Activated naive CD4-positive, alpha-beta T cell treated with anti-CD3 and anti-CD28 coated beads, Interleukin-2, amount 50 U/mL, for 24 hours (primary cell): ENCODE measurements around the gene UBE4A.
A peak's percentile ranks its signal among the peaks of the same experiment; 100 is the strongest.
"Not testable (repeated sequence)": the region's sequence is repeated elsewhere in the genome, so short reads cannot be mapped to it uniquely, and the experiment has no call there.

Experiments
- H3K27ac Mint-ChIP-seq: one replicate; pipeline ENCODE4 v1.8.0; 2021; ENCODE audit warnings: mild to moderate bottlenecking, mixed read lengths
- H3K27me3 Mint-ChIP-seq: one replicate; pipeline ENCODE4 v1.8.0; 2021; ENCODE audit warnings: mixed read lengths
- H3K36me3 Mint-ChIP-seq: one replicate; pipeline ENCODE4 v1.8.0; 2021; ENCODE audit warnings: mixed read lengths
- H3K4me1 Mint-ChIP-seq: one replicate; pipeline ENCODE4 v1.8.0; 2021; ENCODE audit warnings: mixed read lengths
- H3K4me3 Mint-ChIP-seq: one replicate; pipeline ENCODE4 v1.8.0; 2021; ENCODE audit warnings: mild to moderate bottlenecking, mixed read lengths
- H3K9me3 Mint-ChIP-seq: one replicate; pipeline ENCODE4 v1.8.0; 2021; ENCODE audit warnings: mixed read lengths

Gene UBE4A

GRCh38 chr11:118370774-118371173 lies 11.4 kb downstream of the UBE4A start:
- H3K27me3 Mint-ChIP-seq: no peaks in the 10 kb centered on the region
- peaks cover 23% of the 10 kb centered on the region for H3K36me3 Mint-ChIP-seq
- peaks cover 7% of the 10 kb centered on the region for H3K4me1 Mint-ChIP-seq
- no peak overlapping the region for H3K27ac Mint-ChIP-seq
- H3K4me3 Mint-ChIP-seq: no peak overlapping the region
- H3K9me3 Mint-ChIP-seq: no peaks in the 10 kb centered on the region

GRCh38 chr11:118373263-118373662 lies 13.9 kb downstream of the UBE4A start:
- no peaks in the 10 kb centered on the region for H3K9me3 Mint-ChIP-seq
- H3K36me3 Mint-ChIP-seq: peaks cover 22% of the 10 kb centered on the region
- H3K4me3 Mint-ChIP-seq: no peak overlapping the region
- H3K4me1 Mint-ChIP-seq: peaks cover 6% of the 10 kb centered on the region
- H3K27me3 Mint-ChIP-seq: no peaks in the 10 kb centered on the region
- H3K27ac Mint-ChIP-seq: peak overlapping the region; percentile 51

- H3K27ac Mint-ChIP-seq: no peak overlapping the region
- H3K27me3 Mint-ChIP-seq: no peaks in the 10 kb centered on the region
- H3K9me3 Mint-ChIP-seq: no peaks in the 10 kb centered on the region
- H3K4me1 Mint-ChIP-seq: peaks cover 6% of the 10 kb centered on the region
- peaks cover 25% of the 10 kb centered on the region for H3K36me3 Mint-ChIP-seq
- no peak overlapping the region for H3K4me3 Mint-ChIP-seq
These were observed 14.5 kb downstream of the UBE4A start for GRCh38 chr11:118373871-118374270.

DNA sequence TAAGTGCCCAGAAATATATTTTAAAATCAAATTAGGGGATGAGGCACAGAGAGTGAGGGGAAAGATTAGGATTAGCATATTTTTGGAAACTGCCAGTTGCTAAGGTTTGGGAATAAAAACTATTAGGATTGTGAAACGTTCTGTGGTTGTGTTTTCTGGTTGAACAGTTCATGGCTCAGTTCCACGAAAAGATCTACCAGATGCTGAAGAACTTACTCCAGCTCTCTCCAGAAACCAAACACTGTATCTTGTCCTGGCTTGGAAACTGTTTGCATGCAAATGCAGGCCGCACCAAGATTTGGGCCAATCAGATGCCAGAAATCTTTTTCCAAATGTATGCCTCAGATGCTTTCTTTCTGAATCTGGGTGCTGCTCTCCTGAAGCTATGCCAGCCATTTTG lies 15.3 kb downstream of the UBE4A start:
- H3K27me3 Mint-ChIP-seq: no peaks in the 10 kb centered on the region
- peaks cover 6% of the 10 kb centered on the region for H3K4me1 Mint-ChIP-seq
- no peaks in the 10 kb centered on the region for H3K9me3 Mint-ChIP-seq
- no peak overlapping the region for H3K27ac Mint-ChIP-seq
- peaks cover 27% of the 10 kb centered on the region for H3K36me3 Mint-ChIP-seq
- H3K4me3 Mint-ChIP-seq: no peak overlapping the region

DNA sequence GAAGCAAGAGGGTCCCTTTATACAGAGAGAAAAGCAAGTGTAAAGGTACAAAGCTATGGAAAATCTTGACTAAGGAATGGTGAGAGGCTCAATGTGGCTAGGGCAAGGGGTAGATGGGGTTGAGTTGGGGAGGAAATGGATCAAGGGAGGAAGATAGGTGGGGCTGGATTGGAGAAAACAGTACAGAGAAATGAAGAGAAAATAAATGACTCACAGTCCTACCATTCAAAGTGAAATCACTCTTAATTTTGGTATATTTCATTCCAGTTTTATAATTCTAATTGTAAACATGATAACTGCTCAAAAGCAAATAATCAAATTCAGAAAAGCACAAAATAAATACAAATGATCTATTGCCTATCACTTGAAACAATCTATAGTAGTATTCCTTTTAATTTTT lies 16.6 kb downstream of the UBE4A start:
- no peaks in the 10 kb centered on the region for H3K27me3 Mint-ChIP-seq
- peaks cover 24% of the 10 kb centered on the region for H3K36me3 Mint-ChIP-seq
- peaks cover 6% of the 10 kb centered on the region for H3K4me1 Mint-ChIP-seq
- H3K27ac Mint-ChIP-seq: peak overlapping the region; percentile 43
- H3K4me3 Mint-ChIP-seq: no peak overlapping the region
- H3K9me3 Mint-ChIP-seq: no peaks in the 10 kb centered on the region

DNA sequence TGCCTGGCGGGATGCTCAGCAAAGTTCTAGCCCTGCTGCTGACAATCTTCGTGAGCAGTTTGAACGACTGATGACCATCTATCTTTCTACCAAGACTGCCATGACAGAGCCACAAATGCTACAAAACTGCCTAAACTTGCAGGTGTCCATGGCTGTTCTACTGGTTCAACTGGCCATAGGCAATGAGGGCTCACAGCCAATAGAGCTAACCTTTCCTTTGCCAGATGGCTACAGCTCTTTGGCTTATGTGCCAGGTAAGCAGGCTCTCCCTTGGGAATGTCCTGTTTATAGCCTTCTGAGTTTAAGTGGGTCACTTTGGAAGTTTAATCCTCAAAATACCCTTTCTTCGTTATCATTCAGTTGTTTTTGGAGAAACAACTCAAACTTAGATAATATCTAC lies 20.1 kb downstream of the UBE4A start:
- Mint-ChIP-seq H3K4me1 (peaks cover 6% of the 10 kb centered on the region), H3K4me3 (no peak overlapping the region), H3K9me3 (no peaks in the 10 kb centered on the region), H3K27me3 (no peaks in the 10 kb centered on the region), H3K36me3 (peaks cover 14% of the 10 kb centered on the region), H3K27ac (peak overlapping the region; percentile 62)

DNA sequence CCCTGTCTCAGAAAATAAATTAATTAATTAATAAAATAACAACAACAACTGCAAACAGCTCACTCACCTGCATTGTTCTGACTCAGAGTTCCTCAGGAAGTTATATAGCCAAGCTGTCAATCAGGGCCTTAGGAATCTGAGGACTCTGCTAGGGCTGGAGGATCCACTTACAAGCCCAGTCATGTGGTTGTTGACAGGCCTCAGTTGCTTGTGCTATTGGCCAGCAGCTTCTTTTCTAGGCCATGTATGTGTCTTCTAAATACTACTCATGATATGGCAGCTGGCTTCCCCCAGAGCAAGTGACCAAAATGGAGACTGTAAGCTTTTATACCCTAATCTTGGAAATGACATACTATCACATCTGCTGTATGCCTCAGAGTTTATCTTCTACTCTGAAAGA lies 21.2 kb downstream of the UBE4A start:
- no peak overlapping the region for H3K27ac Mint-ChIP-seq
- no peak overlapping the region for H3K4me3 Mint-ChIP-seq
- H3K9me3 Mint-ChIP-seq: no peaks in the 10 kb centered on the region
- peaks cover 15% of the 10 kb centered on the region for H3K36me3 Mint-ChIP-seq
- peaks cover 6% of the 10 kb centered on the region for H3K4me1 Mint-ChIP-seq
- H3K27me3 Mint-ChIP-seq: no peaks in the 10 kb centered on the region

DNA sequence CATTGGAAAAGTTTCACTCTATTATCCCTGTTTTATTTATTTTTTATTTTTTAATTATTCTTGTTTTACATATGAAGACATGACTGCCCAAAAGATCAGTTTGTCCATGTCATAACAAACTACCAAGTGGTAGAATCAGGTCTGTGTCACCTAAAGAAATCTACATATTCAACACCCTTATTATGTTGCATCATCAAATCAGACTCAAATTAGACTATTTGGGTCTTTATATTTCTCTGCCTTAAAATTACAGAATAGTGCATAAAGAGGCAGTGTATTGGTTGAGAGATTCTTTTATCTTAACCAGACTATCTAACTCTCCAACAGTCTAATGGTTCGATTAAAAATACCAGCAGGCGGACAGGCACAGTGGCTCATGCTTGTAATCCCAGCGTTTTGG lies 23.6 kb downstream of the UBE4A start:
- Mint-ChIP-seq H3K36me3 (peaks cover 27% of the 10 kb centered on the region), H3K4me1 (no peaks in the 10 kb centered on the region), H3K4me3 (no peak overlapping the region), H3K27me3 (no peaks in the 10 kb centered on the region), H3K9me3 (no peaks in the 10 kb centered on the region), H3K27ac (no peak overlapping the region)

DNA sequence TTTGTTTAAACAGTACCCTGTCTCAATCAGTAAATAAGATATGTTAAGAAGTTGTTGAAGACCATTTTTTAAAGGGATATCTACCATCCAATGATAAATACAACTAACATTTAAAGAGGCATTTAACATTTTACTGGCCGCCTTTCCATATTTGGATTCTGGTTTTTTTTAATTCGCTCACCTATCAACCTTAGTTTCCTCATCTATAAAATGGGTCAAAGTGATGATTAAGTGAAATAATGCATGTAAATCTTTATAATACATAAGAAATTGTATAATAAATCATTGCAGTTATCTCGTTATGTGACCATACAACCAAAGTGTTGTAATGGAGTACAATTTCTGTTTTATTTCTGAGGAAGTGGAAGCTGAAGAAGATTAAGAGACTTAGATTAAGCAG lies 24.3 kb downstream of the UBE4A start:
- Mint-ChIP-seq H3K36me3 (peaks cover 23% of the 10 kb centered on the region), H3K4me1 (no peaks in the 10 kb centered on the region), H3K27ac (no peak overlapping the region), H3K9me3 (no peaks in the 10 kb centered on the region), H3K4me3 (no peak overlapping the region), H3K27me3 (no peaks in the 10 kb centered on the region)

DNA sequence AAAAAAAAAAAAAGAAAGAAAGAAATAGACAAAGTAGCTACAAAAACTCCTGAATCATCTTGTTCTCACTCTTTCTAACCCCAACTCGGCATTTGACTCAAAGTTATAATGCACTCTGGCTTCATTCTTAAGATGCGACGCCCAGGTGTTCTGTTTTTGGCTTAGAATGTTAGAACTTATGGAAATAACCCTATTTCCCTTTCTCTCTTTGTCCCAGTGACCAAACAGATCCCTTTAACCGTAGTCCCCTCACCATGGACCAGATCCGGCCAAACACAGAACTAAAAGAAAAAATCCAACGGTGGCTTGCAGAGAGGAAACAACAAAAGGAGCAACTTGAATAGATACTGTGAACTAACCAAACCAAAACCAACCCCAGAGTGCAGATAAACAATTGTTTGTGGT lies 36.7 kb downstream of the UBE4A start:
- peaks cover 9% of the 10 kb centered on the region for H3K36me3 Mint-ChIP-seq
- no peaks in the 10 kb centered on the region for H3K9me3 Mint-ChIP-seq
- H3K27me3 Mint-ChIP-seq: no peaks in the 10 kb centered on the region
- H3K4me1 Mint-ChIP-seq: peaks cover 29% of the 10 kb centered on the region
- H3K4me3 Mint-ChIP-seq: no peak overlapping the region
- H3K27ac Mint-ChIP-seq: peak overlapping the region; percentile 75

GRCh38 chr11:118397448-118397847 lies 38.0 kb downstream of the UBE4A start:
- Mint-ChIP-seq H3K4me1 (peaks cover 41% of the 10 kb centered on the region), H3K27ac (peak overlapping the region; percentile 65), H3K9me3 (no peaks in the 10 kb centered on the region), H3K4me3 (no peak overlapping the region), H3K36me3 (peaks cover 18% of the 10 kb centered on the region), H3K27me3 (no peaks in the 10 kb centered on the region)

DNA sequence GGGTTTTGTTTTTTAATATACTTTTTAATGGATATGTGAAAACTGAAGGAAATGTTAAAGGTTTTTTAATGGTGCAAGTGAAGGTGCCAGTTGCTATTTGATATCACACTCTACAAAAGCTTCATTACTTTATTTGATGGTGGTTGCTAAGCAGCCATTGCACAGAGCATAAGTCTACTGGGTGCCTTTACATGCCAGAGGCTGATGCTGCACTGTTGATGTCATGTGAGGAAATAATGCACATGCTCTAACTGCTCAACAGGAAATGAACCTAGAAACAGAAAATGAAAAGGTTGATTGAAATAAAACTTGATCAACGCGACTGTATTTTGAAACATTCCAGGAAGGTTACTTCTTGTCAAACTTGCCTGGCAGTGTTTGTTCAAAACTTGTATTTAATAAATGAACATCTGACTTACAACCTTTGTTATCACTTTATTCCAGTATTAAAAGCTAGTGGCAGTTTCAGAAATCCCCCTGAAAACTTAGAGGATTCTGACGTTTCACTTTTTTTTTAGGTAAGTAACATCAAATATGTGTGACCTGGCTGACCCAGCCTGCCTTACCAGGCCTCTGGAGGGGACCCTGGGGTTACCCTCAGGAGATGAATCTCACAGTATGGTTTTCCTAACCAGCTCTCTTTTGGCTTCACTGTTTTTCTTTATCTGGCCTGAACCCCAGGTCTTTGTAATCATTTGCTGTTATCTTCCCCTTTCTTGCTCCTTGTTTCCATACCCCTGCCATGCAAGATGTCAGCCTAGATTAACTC lies 39.6 kb downstream of the UBE4A start:
- Mint-ChIP-seq H3K9me3 (no peaks in the 10 kb centered on the region), H3K4me3 (peak overlapping the region; percentile 63), H3K36me3 (peaks cover 18% of the 10 kb centered on the region), H3K4me1 (peaks cover 48% of the 10 kb centered on the region), H3K27me3 (no peaks in the 10 kb centered on the region), H3K27ac (peak overlapping the region; percentile 100)

- peak within 1 kb of the TSS; percentile 97 for H3K4me3 Mint-ChIP-seq
- peaks cover 18% of the 10 kb centered on the region for H3K36me3 Mint-ChIP-seq
- no peaks in the 10 kb centered on the region for H3K9me3 Mint-ChIP-seq
- peaks cover 69% of the 10 kb centered on the region for H3K4me1 Mint-ChIP-seq
- peak within 1 kb of the TSS; percentile 100 for H3K27ac Mint-ChIP-seq
- no peaks in the 10 kb centered on the region for H3K27me3 Mint-ChIP-seq
These were observed 41.9 kb downstream of the UBE4A start, which contains the start of gene ATP5MG for GRCh38 chr11:118401151-118401879. Gene ATP5MG (plus strand): TSS chr11:118401606. CDS start chr11:118401666, 60 bp downstream.

DNA sequence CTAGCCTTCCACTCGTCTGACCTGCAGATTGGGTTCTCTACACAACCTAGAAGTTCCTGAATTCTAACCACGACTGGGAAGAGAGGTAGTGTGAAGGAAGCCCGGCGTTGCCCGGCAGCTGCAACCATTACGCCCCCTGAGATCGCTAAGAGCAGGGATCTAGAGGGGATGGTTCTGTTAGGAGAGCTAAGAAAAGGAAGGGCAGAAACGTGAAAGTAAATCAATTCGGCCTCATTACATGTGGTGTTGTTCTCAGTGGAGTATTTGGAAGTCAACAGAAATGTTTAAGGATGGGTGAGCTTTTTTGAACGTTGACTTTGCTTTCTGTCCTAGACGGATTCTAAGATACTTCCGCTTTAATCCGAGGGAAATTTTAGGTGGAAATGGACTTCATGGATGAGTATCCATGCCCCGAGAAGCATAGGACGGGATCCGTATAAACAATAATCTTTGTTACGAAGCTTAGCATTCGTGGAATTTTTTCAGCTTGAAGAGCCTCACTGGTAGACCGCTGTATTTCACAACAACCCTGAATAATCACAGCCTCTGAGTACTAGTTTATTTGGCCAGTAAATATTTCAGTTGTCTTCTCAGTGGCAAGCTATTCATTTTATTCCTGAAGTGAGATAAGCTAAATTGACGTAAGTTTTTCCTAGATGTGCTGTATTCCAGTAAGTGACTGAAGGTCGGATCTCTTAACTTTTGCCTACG lies 42.6 kb downstream of the UBE4A start:
- Mint-ChIP-seq H3K27me3 (no peaks in the 10 kb centered on the region), H3K9me3 (no peaks in the 10 kb centered on the region), H3K27ac (peak overlapping the region; percentile 100), H3K4me3 (peak overlapping the region; percentile 97), H3K4me1 (peaks cover 73% of the 10 kb centered on the region), H3K36me3 (peaks cover 16% of the 10 kb centered on the region)

DNA sequence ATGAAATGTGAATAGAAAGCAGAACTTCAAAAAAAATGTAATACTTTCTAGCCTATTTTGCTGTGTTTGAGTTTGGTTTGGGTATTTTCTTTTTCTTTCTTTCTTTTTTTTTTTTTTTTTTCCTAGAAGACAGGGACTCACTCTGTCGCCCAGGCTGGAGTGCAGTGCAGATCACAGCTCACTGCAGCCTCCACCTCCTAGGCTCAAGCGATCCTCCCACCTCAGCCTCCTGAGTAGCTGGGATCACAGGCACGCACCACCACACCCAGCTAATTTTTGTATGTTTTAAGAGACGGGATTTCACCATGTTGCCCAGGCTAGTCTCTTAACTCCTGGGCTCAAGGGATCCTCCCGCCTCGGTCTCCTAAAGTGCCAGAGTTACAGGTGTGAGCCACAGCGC lies 43.2 kb downstream of the UBE4A start:
- H3K9me3 Mint-ChIP-seq, H3K27me3 Mint-ChIP-seq: not testable (repeated sequence)
- Mint-ChIP-seq H3K27ac (peak overlapping the region; percentile 100), H3K4me1 (peaks cover 73% of the 10 kb centered on the region), H3K4me3 (peak overlapping the region; percentile 97), H3K36me3 (peaks cover 16% of the 10 kb centered on the region)
